Endothelial cell (in vitro differentiated cells): ENCODE measurements around the gene SLC13A2. TPM values are rescaled to one million over a fixed set of nuclear protein-coding genes. Genes with fewer than 3 reads are reported as not detected.

ENCODE experiments used
- DNase-seq: peaks from one replicate; pipeline ENCODE4 v3.0.0; 2021; ENCODE audit warnings: low spot score
- H3K27ac Mint-ChIP-seq: one replicate; pipeline ENCODE4 v1.8.0; 2021; ENCODE audit warnings: mixed read lengths, inconsistent platforms; ENCODE audit not compliant: unreplicated experiment
- H3K27me3 Mint-ChIP-seq: one replicate; pipeline ENCODE4 v1.8.0; 2021; ENCODE audit warnings: mild to moderate bottlenecking, moderate library complexity, mixed read lengths, inconsistent platforms; ENCODE audit not compliant: unreplicated experiment
- H3K36me3 Mint-ChIP-seq: one replicate; pipeline ENCODE4 v1.8.0; 2021; ENCODE audit warnings: mild to moderate bottlenecking, low read depth, mixed read lengths, inconsistent platforms; ENCODE audit not compliant: unreplicated experiment
- H3K4me1 Mint-ChIP-seq: one replicate; pipeline ENCODE4 v1.8.0; 2021; ENCODE audit warnings: mild to moderate bottlenecking, mixed read lengths, inconsistent platforms; ENCODE audit not compliant: unreplicated experiment
- H3K4me3 Mint-ChIP-seq: one replicate; pipeline ENCODE4 v1.8.0; 2021; ENCODE audit warnings: mild to moderate bottlenecking, mixed read lengths, inconsistent platforms; ENCODE audit not compliant: unreplicated experiment
- H3K9me3 Mint-ChIP-seq: one replicate; pipeline ENCODE4 v1.8.0; 2021; ENCODE audit warnings: mixed read lengths, inconsistent platforms; ENCODE audit not compliant: unreplicated experiment
- CTCF ChIP-seq: fragments of 200-600 bp; sonication (generic); IDR thresholded peaks from one replicate; pipeline ENCODE4 v1.5.0; 2021; ENCODE audit warnings: antibody characterized with exemption; ENCODE audit not compliant: unreplicated experiment
- total RNA-seq: library from RNA; stranded (reverse); fragmentation: NEBNext Ultra II Directional; extraction: Animal tissue kit (Norgen Biotek cat#: 25700); gene quantifications from one replicate; pipeline ENCODE4 v1.2.1, GENCODE V29; 2021; ENCODE audit not compliant: unreplicated experiment

SLC13A2 gene
- total RNA-seq, 1 donor from 2014 or later, result not detected

DNA sequence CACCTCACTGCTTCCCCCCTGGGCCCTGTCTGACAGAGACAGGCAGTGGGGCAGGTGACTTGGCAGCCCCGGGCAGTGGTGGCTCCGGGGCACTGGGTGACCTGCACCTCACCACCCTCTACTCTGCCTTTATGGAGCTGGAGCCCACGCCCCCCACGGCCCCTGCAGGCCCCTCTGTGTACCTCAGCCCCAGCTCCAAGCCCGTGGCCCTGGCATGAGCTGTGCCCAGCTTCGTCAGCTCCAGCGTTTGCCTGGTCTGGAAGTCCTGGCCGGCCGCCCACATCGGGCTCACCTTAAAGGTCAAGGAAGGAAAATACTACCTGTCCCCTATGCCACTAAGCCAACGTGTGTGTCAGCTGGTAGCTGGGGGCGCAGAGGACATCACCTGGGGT is 63.8 kb downstream of the SLC13A2 start:
- Mint-ChIP-seq H3K4me3 (no peak overlapping the region), H3K9me3 (no peaks in the 10 kb centered on the region), H3K27ac (no peak overlapping the region), H3K27me3 (peaks cover 11% of the 10 kb centered on the region), H3K36me3 (no peaks in the 10 kb centered on the region), H3K4me1 (no peaks in the 10 kb centered on the region)
- no peak for TF ChIP-seq CTCF
- no peak for DNase-seq

GRCh38 chr17:28538296-28538895 is 65.0 kb downstream of the SLC13A2 start:
- no peak for DNase-seq
- H3K27me3 Mint-ChIP-seq, result peaks cover 10% of the 10 kb centered on the region
- no peak overlapping the region for H3K4me3 Mint-ChIP-seq
- no peak overlapping the region for H3K27ac Mint-ChIP-seq
- TF ChIP-seq CTCF, result no peak
- no peaks in the 10 kb centered on the region for H3K9me3 Mint-ChIP-seq
- no peaks in the 10 kb centered on the region for H3K36me3 Mint-ChIP-seq
- H3K4me1 Mint-ChIP-seq, result no peaks in the 10 kb centered on the region

GRCh38 chr17:28540231-28540630 is 66.8 kb downstream of the SLC13A2 start:
- Mint-ChIP-seq H3K27me3 (peaks cover 2% of the 10 kb centered on the region), H3K4me1 (peaks cover 5% of the 10 kb centered on the region), H3K4me3 (no peak overlapping the region), H3K36me3 (no peaks in the 10 kb centered on the region), H3K9me3 (no peaks in the 10 kb centered on the region), H3K27ac (no peak overlapping the region)
- DNase-seq, result no peak
- no peak for TF ChIP-seq CTCF

DNA sequence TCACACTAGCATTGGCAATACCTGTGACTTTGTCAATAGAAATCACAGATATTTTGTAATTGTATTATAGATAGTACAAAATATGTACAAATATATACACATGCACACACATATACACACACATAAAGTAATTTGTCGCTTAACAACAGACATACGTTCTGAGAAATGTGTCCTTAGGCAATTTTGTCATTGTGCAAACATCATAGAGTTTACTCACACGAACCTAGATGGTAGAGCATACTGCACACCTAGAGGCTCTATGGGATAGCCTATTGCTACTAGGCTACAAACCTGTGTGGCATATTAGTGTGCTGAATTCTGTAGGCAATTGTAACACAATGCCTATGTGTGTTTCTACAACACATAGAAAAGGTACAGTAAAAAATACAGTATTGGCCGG is 68.0 kb downstream of the SLC13A2 start:
- no peak overlapping the region for H3K4me3 Mint-ChIP-seq

More for the DNA sequence above, 68.0 kb downstream of the SLC13A2 start:
- H3K4me1 Mint-ChIP-seq, result peaks cover 5% of the 10 kb centered on the region
- peaks cover 1% of the 10 kb centered on the region for H3K27me3 Mint-ChIP-seq
- H3K27ac Mint-ChIP-seq, result no peak overlapping the region
- H3K9me3 Mint-ChIP-seq, result no peaks in the 10 kb centered on the region
- no peak for TF ChIP-seq CTCF
- no peaks in the 10 kb centered on the region for H3K36me3 Mint-ChIP-seq
- DNase-seq, result no peak
